ENCODE data around the gene FAH.

- TF ChIP-seq CTCF (IDR thresholded peaks at IDR 0.05) (no peak), POLR2AphosphoS5 (IDR thresholded peaks at IDR 0.05) (no peak), EP300 (IDR thresholded peaks at IDR 0.05) (no peak)
Observed at GRCh38 chr15:80157215-80157614, 4.4 kb downstream of the FAH start.
